CMK (cell line): Measurements from ENCODE around the gene PALLD.

Experiments used
- DNase-seq: peaks from one replicate; pipeline ENCODE4 v3.0.0-alpha.2; 2010; ENCODE audit warnings: low read depth

PALLD gene

GRCh38 chr4:168734703-168735678 is 238.1 kb downstream of the PALLD start:
- no peak for DNase-seq

GRCh38 chr4:168735735-168736134 is 238.9 kb downstream of the PALLD start:
- no peak for DNase-seq

GRCh38 chr4:168736860-168737805 is 240.3 kb downstream of the PALLD start:
- no peak for DNase-seq

GRCh38 chr4:168737806-168738172 is 240.9 kb downstream of the PALLD start:
- no peak for DNase-seq

GRCh38 chr4:168739886-168740285 is 243.0 kb downstream of the PALLD start:
- no peak for DNase-seq

- DNase-seq, result no peak
Measured at GRCh38 chr4:168740691-168741090, 243.8 kb downstream of the PALLD start.

- DNase-seq, result no peak
Measured at GRCh38 chr4:168741281-168742173, 244.7 kb downstream of the PALLD start.

- DNase-seq, result no peak
Measured at GRCh38 chr4:168743131-168743530, 246.3 kb downstream of the PALLD start.

- DNase-seq, result no peak
Measured at GRCh38 chr4:168743601-168744000, 246.7 kb downstream of the PALLD start.

GRCh38 chr4:168744021-168744420 is 247.2 kb downstream of the PALLD start:
- DNase-seq, result no peak

- DNase-seq, result no peak
Measured at GRCh38 chr4:168748807-168749206, 252.0 kb downstream of the PALLD start.

GRCh38 chr4:168751263-168752225 is 254.7 kb downstream of the PALLD start:
- no peak for DNase-seq

- no peak for DNase-seq
Measured at GRCh38 chr4:168755598-168756477, 259.0 kb downstream of the PALLD start.

- no peak for DNase-seq
Measured at GRCh38 chr4:168757500-168757899, 260.6 kb downstream of the PALLD start.

- DNase-seq, result no peak
Measured at GRCh38 chr4:168758351-168758876, 261.6 kb downstream of the PALLD start.

GRCh38 chr4:168759321-168759720 is 262.5 kb downstream of the PALLD start:
- no peak for DNase-seq

GRCh38 chr4:168759959-168760527 is 263.2 kb downstream of the PALLD start:
- DNase-seq, result no peak

- DNase-seq, result no peak
Measured at GRCh38 chr4:168761066-168761465, 264.2 kb downstream of the PALLD start.

- no peak for DNase-seq
Measured at GRCh38 chr4:168765322-168765721, 268.5 kb downstream of the PALLD start.
